RCC 7860 (cell line): Measurements from ENCODE around the gene ZHX3.

Source experiments
- DNase-seq: peaks from one replicate; pipeline ENCODE4 v3.0.0-alpha.2; 2015; ENCODE audit warnings: low spot score
- FAIRE-seq: peaks from 2 replicates; lab custom pipeline; 2012; peaks lifted over from hg19 to GRCh38; lab: Jason Lieb, UNC

The ZHX3 gene

GRCh38 chr20:41355192-41355591 lies 37.7 kb upstream of the ZHX3 start:
- no peak for FAIRE-seq
- no peak for DNase-seq

- FAIRE-seq, result no peak
- DNase-seq, result no peak
These were observed 36.0 kb upstream of the ZHX3 start for GRCh38 chr20:41353530-41353929.

GRCh38 chr20:41352666-41353065 lies 35.1 kb upstream of the ZHX3 start:
- FAIRE-seq, result no peak
- DNase-seq, result no peak

- DNase-seq (no peak), FAIRE-seq (no peak)
These were observed 34.6 kb upstream of the ZHX3 start for GRCh38 chr20:41352106-41352505.

GRCh38 chr20:41350408-41350962 lies 33.0 kb upstream of the ZHX3 start:
- no peak for FAIRE-seq

GRCh38 chr20:41349943-41350342 lies 32.4 kb upstream of the ZHX3 start:
- DNase-seq, result no peak
- FAIRE-seq, result no peak

More at GRCh38 chr20:41350408-41350962, 33.0 kb upstream of the ZHX3 start:
- no peak for DNase-seq

GRCh38 chr20:41349266-41349665 lies 31.7 kb upstream of the ZHX3 start:
- DNase-seq (no peak), FAIRE-seq (no peak)

GRCh38 chr20:41348430-41349172 lies 31.1 kb upstream of the ZHX3 start:
- DNase-seq (no peak), FAIRE-seq (no peak)

GRCh38 chr20:41347523-41348429 lies 30.2 kb upstream of the ZHX3 start:
- FAIRE-seq (no peak), DNase-seq (no peak)

- DNase-seq (no peak), FAIRE-seq (no peak)
These were observed 28.2 kb upstream of the ZHX3 start for GRCh38 chr20:41345729-41346067.

GRCh38 chr20:41344938-41345728 lies 27.6 kb upstream of the ZHX3 start:
- DNase-seq, result no peak

GRCh38 chr20:41344477-41344876 lies 26.9 kb upstream of the ZHX3 start:
- no peak for FAIRE-seq
- no peak for DNase-seq

More at GRCh38 chr20:41344938-41345728, 27.6 kb upstream of the ZHX3 start:
- FAIRE-seq, result no peak

- DNase-seq (no peak), FAIRE-seq (no peak)
These were observed 25.2 kb upstream of the ZHX3 start for GRCh38 chr20:41342474-41343464.

GRCh38 chr20:41340327-41341055 lies 23.0 kb upstream of the ZHX3 start, which contains the start of gene LPIN3:
LPIN3 (plus strand) TSS chr20:41340821; CDS start chr20:41345804, 4,983 bp downstream.
- peak; percentile 90 for DNase-seq
- peak; percentile 90 for FAIRE-seq

- peak; percentile 68 for DNase-seq
- FAIRE-seq, result peak; percentile 68
These were observed 22.4 kb upstream of the ZHX3 start for GRCh38 chr20:41339957-41340326.

- FAIRE-seq, result no peak
- no peak for DNase-seq
These were observed 19.4 kb upstream of the ZHX3 start for GRCh38 chr20:41336711-41337492.

GRCh38 chr20:41335591-41335990 lies 18.1 kb upstream of the ZHX3 start:
- FAIRE-seq (no peak), DNase-seq (no peak)
